Smooth muscle cell (in vitro differentiated cells): ENCODE measurements around the gene PSMD13. TPM values are rescaled to one million over a fixed set of nuclear protein-coding genes. Genes with fewer than 3 reads are reported as not detected.

ENCODE experiments used
- DNase-seq: peaks from one replicate; lab custom pipeline; 2025; ENCODE audit not compliant: unreplicated experiment; lab: John Stamatoyannopoulos, UW
- H2AFZ ChIP-seq: fragments of 200-600 bp; sonication (generic); 2 replicates; pipeline ENCODE4 v1.6.0; 2016; ENCODE audit warnings: antibody characterized with exemption, low read depth, mild to moderate bottlenecking
- H3F3A ChIP-seq: fragments of 200-600 bp; sonication (generic); 2 replicates; pipeline ENCODE4 v1.6.0; 2017; ENCODE audit warnings: antibody characterized with exemption, low read depth
- H3K27ac ChIP-seq: fragments of 200-600 bp; sonication (generic); 2 replicates; pipeline ENCODE4 v1.5.1; 2016; ENCODE audit warnings: low read depth, mild to moderate bottlenecking
- H3K27me3 ChIP-seq: fragments of 200-600 bp; sonication (generic); 2 replicates; pipeline ENCODE4 v1.6.1; 2016; ENCODE audit warnings: low read depth, mild to moderate bottlenecking
- H3K36me3 ChIP-seq: fragments of 200-600 bp; sonication (generic); 2 replicates; pipeline ENCODE4 v1.5.1; 2016; ENCODE audit warnings: low read depth
- H3K4me1 ChIP-seq: fragments of 200-600 bp; sonication (generic); 2 replicates; pipeline ENCODE4 v1.5.1; 2016; ENCODE audit warnings: low read depth
- H3K4me2 ChIP-seq: fragments of 200-600 bp; sonication (generic); 2 replicates; pipeline ENCODE4 v1.6.0; 2016; ENCODE audit warnings: mild to moderate bottlenecking
- H3K4me3 ChIP-seq: fragments of 200-600 bp; sonication (generic); 2 replicates; pipeline ENCODE4 v1.5.1; 2016; ENCODE audit warnings: mild to moderate bottlenecking
- H3K79me2 ChIP-seq: fragments of 200-600 bp; sonication (generic); 2 replicates; pipeline ENCODE4 v1.6.0; 2016; ENCODE audit warnings: low read depth, mild to moderate bottlenecking
- H3K9ac ChIP-seq: fragments of 200-600 bp; sonication (generic); 2 replicates; pipeline ENCODE4 v1.6.0; 2016; ENCODE audit warnings: low read depth
- H3K9me3 ChIP-seq: fragments of 200-600 bp; sonication (generic); replicated peaks from 2 replicates; pipeline ENCODE4 v1.5.1; 2016; ENCODE audit warnings: low read depth
- H4K20me1 ChIP-seq: fragments of 200-600 bp; sonication (generic); 2 replicates; pipeline ENCODE4 v1.6.0; 2016; ENCODE audit warnings: low read depth
- WGBS: methylation state at CpG from one replicate; pipeline ENCODE4 v1.1.7; 2016; ENCODE audit warnings: low lambda C conversion rate; 5-methylcytosine and 5-hydroxymethylcytosine counted together
- polyA plus RNA-seq: library from polyadenylated mRNA; unstranded; fragments of >200 nt; fragmentation: Nextera tagmentation; extraction: Ambion mirVana; gene quantifications from 2 replicates; pipeline ENCODE4 v1.2.1, GENCODE V29; 2016
- total RNA-seq: library from RNA; depleted of rRNA; stranded (reverse); fragments of >200 nt; gene quantifications from 2 replicates; pipeline ENCODE4 v1.2.3, GENCODE V29; 2014
- TF ChIP-seq, protein P1 (sequence below): fragments of 200-600 bp; sonication (generic); IDR thresholded peaks from 2 replicates; pipeline ENCODE4 v1.5.1; 2017; ENCODE audit warnings: borderline replicate concordance, mild to moderate bottlenecking, antibody characterized with exemption; ENCODE audit not compliant: insufficient read depth, poor library complexity, severe bottlenecking

Gene PSMD13
- total and polyA plus RNA-seq, 2 experiments from 2014 or later, result 77.4 to 200 TPM

DNA sequence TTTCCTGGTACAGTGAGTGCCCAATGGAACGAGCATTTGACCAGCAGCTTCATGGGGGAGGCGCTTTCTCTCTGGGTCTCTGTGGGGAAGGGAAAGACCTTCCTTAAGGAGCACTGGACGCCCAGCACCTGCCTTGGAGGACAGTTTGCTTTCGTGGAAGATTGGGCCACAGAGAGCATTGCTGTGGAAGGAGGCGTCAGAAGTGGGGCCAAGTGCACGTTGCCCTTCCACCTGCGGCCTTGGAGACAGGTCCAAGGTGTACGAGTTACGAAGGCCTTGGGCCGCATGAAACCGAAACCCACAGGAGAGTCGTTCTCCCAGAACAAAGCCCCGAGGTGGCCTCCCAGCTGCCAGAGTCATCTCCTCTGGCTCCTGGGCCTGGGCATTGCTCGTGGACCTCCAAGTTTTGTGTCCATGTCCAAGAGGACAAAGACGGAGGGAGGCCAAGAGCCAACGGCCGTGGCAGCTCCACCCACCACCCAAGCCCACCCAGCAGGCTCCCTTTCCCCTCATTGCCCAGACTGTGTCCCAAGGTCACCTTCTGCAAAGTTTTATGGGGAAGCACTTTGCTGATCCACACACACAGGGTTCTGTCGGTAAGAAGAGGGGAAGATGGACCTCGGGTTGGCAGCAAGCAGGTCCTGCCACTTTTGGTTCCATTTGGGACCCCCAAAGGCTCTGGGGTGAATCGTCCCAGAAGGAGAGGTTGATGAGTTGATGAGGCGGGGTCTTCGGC is 35.6 kb downstream of the PSMD13 start:
- Histone ChIP-seq H2AFZ (no peak overlapping the region), H3K9me3 (no peaks in the 10 kb centered on the region), H3F3A (no peaks in the 10 kb centered on the region), H3K4me3 (no peak overlapping the region), H3K79me2 (no peaks in the 10 kb centered on the region), H3K9ac (no peak overlapping the region), H3K27me3 (no peaks in the 10 kb centered on the region), H3K4me2 (no peak overlapping the region), H3K36me3 (no peaks in the 10 kb centered on the region), H4K20me1 (no peaks in the 10 kb centered on the region), H3K4me1 (no peaks in the 10 kb centered on the region), H3K27ac (no peak overlapping the region)
- TF ChIP-seq, protein P1, sequence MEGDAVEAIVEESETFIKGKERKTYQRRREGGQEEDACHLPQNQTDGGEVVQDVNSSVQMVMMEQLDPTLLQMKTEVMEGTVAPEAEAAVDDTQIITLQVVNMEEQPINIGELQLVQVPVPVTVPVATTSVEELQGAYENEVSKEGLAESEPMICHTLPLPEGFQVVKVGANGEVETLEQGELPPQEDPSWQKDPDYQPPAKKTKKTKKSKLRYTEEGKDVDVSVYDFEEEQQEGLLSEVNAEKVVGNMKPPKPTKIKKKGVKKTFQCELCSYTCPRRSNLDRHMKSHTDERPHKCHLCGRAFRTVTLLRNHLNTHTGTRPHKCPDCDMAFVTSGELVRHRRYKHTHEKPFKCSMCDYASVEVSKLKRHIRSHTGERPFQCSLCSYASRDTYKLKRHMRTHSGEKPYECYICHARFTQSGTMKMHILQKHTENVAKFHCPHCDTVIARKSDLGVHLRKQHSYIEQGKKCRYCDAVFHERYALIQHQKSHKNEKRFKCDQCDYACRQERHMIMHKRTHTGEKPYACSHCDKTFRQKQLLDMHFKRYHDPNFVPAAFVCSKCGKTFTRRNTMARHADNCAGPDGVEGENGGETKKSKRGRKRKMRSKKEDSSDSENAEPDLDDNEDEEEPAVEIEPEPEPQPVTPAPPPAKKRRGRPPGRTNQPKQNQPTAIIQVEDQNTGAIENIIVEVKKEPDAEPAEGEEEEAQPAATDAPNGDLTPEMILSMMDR, result no peak
- DNase-seq, result no peak
- 91% methylated on average over 22 of the region's 22 CpGs for WGBS

DNA sequence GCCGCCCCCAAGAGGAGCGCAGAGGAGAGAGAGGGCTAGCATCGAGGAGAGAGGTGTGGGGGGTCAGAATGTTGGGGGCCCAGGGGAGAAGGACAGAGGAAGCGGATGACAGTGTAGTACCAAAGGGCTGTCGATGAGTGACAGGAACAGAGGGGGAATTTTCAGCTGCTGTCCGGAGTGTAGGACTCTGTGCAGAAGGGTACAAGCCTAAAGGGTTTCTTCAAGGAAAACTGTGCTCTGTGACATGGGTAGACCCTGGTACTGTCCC is 36.1 kb downstream of the PSMD13 start:
- Histone ChIP-seq H3K27me3 (no peaks in the 10 kb centered on the region), H3K9me3 (no peaks in the 10 kb centered on the region), H2AFZ (no peak overlapping the region), H4K20me1 (no peaks in the 10 kb centered on the region), H3K4me1 (no peaks in the 10 kb centered on the region), H3K9ac (no peak overlapping the region), H3K79me2 (no peaks in the 10 kb centered on the region), H3K4me2 (no peak overlapping the region), H3K36me3 (no peaks in the 10 kb centered on the region), H3F3A (no peaks in the 10 kb centered on the region), H3K4me3 (no peak overlapping the region), H3K27ac (no peak overlapping the region)
- TF ChIP-seq, protein P1, result no peak
- 96% methylated on average over 6 of the region's 6 CpGs for WGBS
- DNase-seq, result no peak

DNA sequence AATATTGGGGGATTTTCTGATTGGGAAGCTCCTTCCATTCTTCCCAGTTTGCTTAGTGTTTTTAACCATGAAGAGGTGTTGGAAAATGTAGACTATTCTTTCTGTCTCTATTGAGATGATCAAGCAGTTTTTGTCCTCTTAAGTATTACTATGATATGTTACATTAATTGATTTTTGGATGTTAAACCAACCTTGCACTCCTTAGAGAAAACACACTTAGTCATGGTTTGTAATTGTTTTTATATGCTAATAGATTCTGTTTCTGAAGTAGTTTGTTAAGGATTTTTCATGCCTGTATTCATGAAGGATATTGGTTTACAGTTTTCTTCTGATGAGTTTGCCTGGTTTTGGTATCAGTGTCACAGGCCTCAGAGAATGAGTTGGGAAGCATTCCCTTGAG is 39.4 kb downstream of the PSMD13 start:
- H3K27me3 ChIP-seq, result peaks cover 4% of the 10 kb centered on the region
- H3K9ac ChIP-seq, result no peak overlapping the region
- H3K79me2 ChIP-seq, result no peaks in the 10 kb centered on the region
- no peaks in the 10 kb centered on the region for H4K20me1 ChIP-seq
- H3K36me3 ChIP-seq, result no peaks in the 10 kb centered on the region
- no peak overlapping the region for H3K27ac ChIP-seq
- TF ChIP-seq, protein P1, result no peak
- H3K4me3 ChIP-seq, result no peak overlapping the region
- no peaks in the 10 kb centered on the region for H3K4me1 ChIP-seq
- no peak overlapping the region for H2AFZ ChIP-seq
- H3K9me3 ChIP-seq, result no peaks in the 10 kb centered on the region
- H3F3A ChIP-seq, result no peaks in the 10 kb centered on the region
- no peak overlapping the region for H3K4me2 ChIP-seq
- DNase-seq, result no peak
